HEK293 (cell line): ENCODE data around the gene PAF1.

Source experiments
- AEBP2 ChIP-seq: fragments of 450-650 bp; formaldehyde crosslinking; IDR thresholded peaks from 2 replicates; pipeline ENCODE4 v1.5.1; 2016; ENCODE audit warnings: missing biosample characterization, missing genetic modification characterization, borderline replicate concordance
- GLIS2 ChIP-seq: fragments of 450-650 bp; formaldehyde crosslinking; IDR thresholded peaks from 2 replicates; pipeline ENCODE4 v1.5.1; 2016; ENCODE audit warnings: missing biosample characterization, missing genetic modification characterization
- KLF10 ChIP-seq: fragments of 450-650 bp; IDR thresholded peaks from 2 replicates; pipeline ENCODE4 v1.5.1; 2018; ENCODE audit warnings: missing biosample characterization, mild to moderate bottlenecking, missing genetic modification characterization
- MZF1 ChIP-seq: fragments of 450-650 bp; formaldehyde crosslinking; IDR thresholded peaks from 2 replicates; pipeline ENCODE4 v1.5.1; 2017; ENCODE audit warnings: missing biosample characterization, missing genetic modification characterization, borderline replicate concordance
- PRDM1 ChIP-seq: fragments of 450-650 bp; formaldehyde crosslinking; IDR thresholded peaks from 2 replicates; pipeline ENCODE4; 2016; ENCODE audit warnings: missing biosample characterization, missing genetic modification characterization
- PRDM10 ChIP-seq: fragments of 450-650 bp; formaldehyde crosslinking; IDR thresholded peaks from 2 replicates; pipeline ENCODE4 v1.5.1; 2016; ENCODE audit warnings: missing biosample characterization, missing genetic modification characterization
- REPIN1 ChIP-seq: fragments of 450-650 bp; formaldehyde crosslinking; IDR thresholded peaks from 2 replicates; pipeline ENCODE4 v1.5.1; 2017; ENCODE audit warnings: missing biosample characterization, missing genetic modification characterization, low read depth
- SCRT1 ChIP-seq: fragments of 450-650 bp; formaldehyde crosslinking; IDR thresholded peaks from 2 replicates; pipeline ENCODE4 v1.5.1; 2016; ENCODE audit warnings: missing biosample characterization, missing genetic modification characterization, borderline replicate concordance
- SETDB1 ChIP-seq: IDR thresholded peaks from one replicate; pipeline ENCODE4 v1.6.1; 2017; ENCODE audit warnings: mild to moderate bottlenecking, low read length, moderate library complexity, mixed read lengths; ENCODE audit not compliant: insufficient read length
- ZBTB26 ChIP-seq: fragments of 450-650 bp; formaldehyde crosslinking; optimal IDR thresholded peaks from 2 replicates; pipeline ENCODE3; 2016; ENCODE audit warnings: missing biosample characterization, mild to moderate bottlenecking, missing genetic modification characterization
- ZBTB44 ChIP-seq: fragments of 450-650 bp; IDR thresholded peaks from 2 replicates; pipeline ENCODE4 v1.5.1; 2018; ENCODE audit warnings: missing biosample characterization, mild to moderate bottlenecking, missing genetic modification characterization
- ZBTB48 ChIP-seq: fragments of 450-650 bp; formaldehyde crosslinking; IDR thresholded peaks from 2 replicates; pipeline ENCODE4 v1.5.1; 2016; ENCODE audit warnings: missing biosample characterization, missing genetic modification characterization
- ZBTB49 ChIP-seq: fragments of 450-650 bp; formaldehyde crosslinking; IDR thresholded peaks from 2 replicates; pipeline ENCODE4 v1.5.1; 2016; ENCODE audit warnings: missing biosample characterization, missing genetic modification characterization, low read depth
- ZBTB8A ChIP-seq: fragments of 450-650 bp; formaldehyde crosslinking; IDR thresholded peaks from 2 replicates; pipeline ENCODE4 v1.5.1; 2016; ENCODE audit warnings: missing biosample characterization, missing genetic modification characterization
- ZFP41 ChIP-seq: fragments of 450-650 bp; formaldehyde crosslinking; IDR thresholded peaks from 2 replicates; pipeline ENCODE4 v1.5.1; 2016; ENCODE audit warnings: missing biosample characterization, missing genetic modification characterization, borderline replicate concordance
- ZNF140 ChIP-seq: fragments of 450-650 bp; formaldehyde crosslinking; IDR thresholded peaks from 2 replicates; pipeline ENCODE4 v1.5.1; 2016; ENCODE audit warnings: missing biosample characterization, missing genetic modification characterization
- ZNF19 ChIP-seq: fragments of 450-650 bp; formaldehyde crosslinking; IDR thresholded peaks from 2 replicates; pipeline ENCODE4; 2016; ENCODE audit warnings: missing biosample characterization, missing genetic modification characterization, low read depth
- ZNF280D ChIP-seq: fragments of 450-650 bp; formaldehyde crosslinking; IDR thresholded peaks from 2 replicates; pipeline ENCODE4 v1.5.1; 2016; ENCODE audit warnings: missing biosample characterization, missing genetic modification characterization
- ZNF362 ChIP-seq: fragments of 450-650 bp; formaldehyde crosslinking; IDR thresholded peaks from 2 replicates; pipeline ENCODE4 v1.5.1; 2016; ENCODE audit warnings: missing biosample characterization, missing genetic modification characterization
- ZNF366 ChIP-seq: fragments of 450-650 bp; formaldehyde crosslinking; conservative IDR thresholded peaks from 2 replicates; pipeline ENCODE4 v1.5.1; 2016; ENCODE audit warnings: missing biosample characterization, missing genetic modification characterization
- ZNF658 ChIP-seq: fragments of 450-650 bp; formaldehyde crosslinking; IDR thresholded peaks from 2 replicates; pipeline ENCODE4; 2016; ENCODE audit warnings: missing biosample characterization, missing genetic modification characterization
- ZNF701 ChIP-seq: fragments of 450-650 bp; formaldehyde crosslinking; IDR thresholded peaks from 2 replicates; pipeline ENCODE4 v1.5.1; 2016; ENCODE audit warnings: missing biosample characterization, missing genetic modification characterization
- ZNF747 ChIP-seq: fragments of 450-650 bp; formaldehyde crosslinking; IDR thresholded peaks from 2 replicates; pipeline ENCODE4 v1.5.1; 2016; ENCODE audit warnings: missing biosample characterization, missing genetic modification characterization

PAF1 gene

GRCh38 chr19:39403331-39404312 is 12.7 kb upstream of the PAF1 start (continued):
- TF ChIP-seq KLF10 (tag by site-specific recombination): peak; percentile 71; the same call in 1 of the 2 replicates
- no peak for TF ChIP-seq AEBP2 (tag by site-specific recombination)
- no peak for TF ChIP-seq SCRT1 (tag by site-specific recombination)
- TF ChIP-seq ZBTB49 (tag by site-specific recombination): no peak
- peak; percentile 91 for TF ChIP-seq ZNF366
- TF ChIP-seq ZBTB44 (tag by site-specific recombination): no peak
- TF ChIP-seq ZBTB8A: peak; percentile 67
- peak; percentile 65 for TF ChIP-seq ZBTB48 (tag by site-specific recombination)
- TF ChIP-seq MZF1 (tag by site-specific recombination): peak; percentile 65; the same call in 1 of the 2 replicates
- TF ChIP-seq SETDB1: no peak
- no peak for TF ChIP-seq ZFP41
- TF ChIP-seq ZNF701 (tag by site-specific recombination): no peak
- TF ChIP-seq PRDM1: no peak
- no peak for TF ChIP-seq ZNF19 (tag by site-specific recombination)
- TF ChIP-seq ZNF747 (tag by site-specific recombination): no peak
- no peak for TF ChIP-seq ZNF362 (tag by site-specific recombination)
- no peak; the same call in 1 of the 2 replicates for TF ChIP-seq REPIN1 (tag by site-specific recombination)
- TF ChIP-seq ZBTB26: peak; percentile 74
- TF ChIP-seq ZNF280D (tag by site-specific recombination): peak; percentile 20; the same call in 1 of the 2 replicates
- TF ChIP-seq ZNF140 (tag by site-specific recombination): no peak
- TF ChIP-seq PRDM10 (tag by site-specific recombination): peak; percentile 100
- peak; percentile 98 for TF ChIP-seq GLIS2
- TF ChIP-seq ZNF658 (tag by site-specific recombination): no peak
